ENCODE measurements around the gene FICD. TPM values are rescaled to one million over a fixed set of nuclear protein-coding genes. Genes with fewer than 3 reads are reported as not detected.

Gene FICD
- total and polyA plus RNA-seq, 2 of the 13 experiments (the other 11 are each of a cell fraction or from before 2014, with no cell fraction given) = 0.99 to 3.0 TPM

GRCh38 chr12:108518716-108519496, 3.8 kb downstream of the FICD start:
- no peak for FAIRE-seq
- Histone ChIP-seq H2AFZ (ENCODE audit: low read length) (no peak overlapping the region), H3K79me2 (ENCODE audit: insufficient read depth, low read length) (no peaks in the 10 kb centered on the region), H3K4me1 (ENCODE audit: insufficient read depth, low read length) (peaks cover 9% of the 10 kb centered on the region), H3K4me2 (ENCODE audit: low read depth, low read length) (no peak overlapping the region), H4K20me1 (ENCODE audit: insufficient read depth, low read length) (no peaks in the 10 kb centered on the region; the same call in 1 of the 2 replicates), H3K36me3 (replicated peaks in 1 of 2; ENCODE audit: control insufficient read depth in 1 of 2, insufficient read depth in 2 of 2, low read length in 2 of 2) (peaks cover 31 to 58% of the 10 kb centered on the region in 2 experiments), H3K9me3 (ENCODE audit: low read length) (no peaks in the 10 kb centered on the region), H3K4me3 (replicated peaks in 1 of 3; ENCODE audit: insufficient read depth in 1 of 3, low read depth in 2 of 3, low read length in 3 of 3) (no peak overlapping the region), H3K27me3 (ENCODE audit: control insufficient read depth in 1 of 2, insufficient read depth in 2 of 2, low read length in 2 of 2) (no peaks in the 10 kb centered on the region), H3K27ac (ENCODE audit: extremely low read length, insufficient read depth, low read length) (no peak overlapping the region), H3K9ac (ENCODE audit: insufficient read depth, low read depth, low read length) (no peak overlapping the region)
- BruUV-seq (replicated peaks) = no TSS peak
- in situ Hi-C loops (cut with HindIII; ENCODE audit: extremely low pct_ligation_motif_present, low pct_unique_long_range_greater_than_20kb) = no loop called here
- WGBS (ENCODE audit: low lambda C conversion rate) = 97% methylated on average over 27 of the region's 39 CpGs
- POLR2A ChIA-PET = interaction anchor here (1.2 kb wide), 1 partner anchor 43 kb away, joined by 3 read pairs; the partner anchor contains the start of gene ISCU
- CTCF ChIA-PET (ENCODE audit: low intra/inter-chr PET ratio, low total read pairs) = no interaction called here
- TF ChIP-seq NBN (conservative IDR thresholded peaks at IDR 0.05) (no peak), SNAPC4 (CRISPR knock-in tag; IDR thresholded peaks at IDR 0.05) (no peak), ZFP36L2 (CRISPR knock-in tag; IDR thresholded peaks at IDR 0.05) (no peak), TFAP4 (IDR thresholded peaks at IDR 0.05; ENCODE audit: borderline replicate concordance, low read depth) (no peak), ZBTB33 (CRISPR knock-in tag; IDR thresholded peaks at IDR 0.05) (no peak), AGO2 (optimal IDR thresholded peaks at IDR 0.05; ENCODE audit: low read depth, low read length) (peak; percentile 72), ZNF781 (CRISPR knock-in tag; IDR thresholded peaks at IDR 0.05; ENCODE audit: borderline replicate concordance, not compliant biosample characterization) (no peak), GMEB2 (CRISPR knock-in tag; IDR thresholded peaks at IDR 0.05; ENCODE audit: low read depth) (no peak)
- DNase-seq (ENCODE audit: low spot score) = no peak
- ATAC-seq = no peak
- intact Hi-C loops (cut with micrococcal nuclease; ENCODE audit: unreplicated experiment) = no loop called here

Data from HepG2 (cell line).